NCI-H146 (cell line): ENCODE results near the gene PCAT6.
"Not testable (repeated sequence)": the region's sequence is repeated elsewhere in the genome, so short reads cannot be mapped to it uniquely, and the experiment has no call there.

Source experiments
- DNase-seq: peaks from one replicate; lab custom pipeline; 2025; lab: John Stamatoyannopoulos, UW

Gene PCAT6

GRCh38 chr1:202807451-202807925 is 3.3 kb upstream of the PCAT6 start:
- DNase-seq = peak; percentile 59

- peak; percentile 75 for DNase-seq
Measured at GRCh38 chr1:202807926-202808757, 2.6 kb upstream of the PCAT6 start, which contains the start of gene KDM5B. TSS of gene KDM5B (minus strand) at chr1:202808421. CDS start at chr1:202808305, 116 bp downstream.

GRCh38 chr1:202809597-202810159 is 1.1 kb upstream of the PCAT6 start:
- no peak for DNase-seq

GRCh38 chr1:202810193-202810614 is 550 bp upstream of the PCAT6 start:
- no peak for DNase-seq

- peak; percentile 44 for DNase-seq
Measured at GRCh38 chr1:202811296-202812175, 782 bp downstream of the PCAT6 start.

- DNase-seq = no peak
Measured at GRCh38 chr1:202812176-202813026, 1.6 kb downstream of the PCAT6 start.

GRCh38 chr1:202815120-202815519 is 4.4 kb downstream of the PCAT6 start:
- DNase-seq = no peak

- DNase-seq = no peak
Measured at GRCh38 chr1:202818819-202819218, 8.1 kb downstream of the PCAT6 start.

- DNase-seq = no peak
Measured at GRCh38 chr1:202821467-202821866, 10.7 kb downstream of the PCAT6 start.

- DNase-seq = no peak
Measured at GRCh38 chr1:202825748-202826147, 15.0 kb downstream of the PCAT6 start.

GRCh38 chr1:202829223-202829622 is 18.5 kb downstream of the PCAT6 start:
- DNase-seq = not testable (repeated sequence)

- no peak for DNase-seq
Measured at GRCh38 chr1:202831906-202832305, 21.2 kb downstream of the PCAT6 start.

- DNase-seq = no peak
Measured at GRCh38 chr1:202834771-202835547, 24.2 kb downstream of the PCAT6 start.

GRCh38 chr1:202835548-202836072 is 24.9 kb downstream of the PCAT6 start:
- DNase-seq = no peak

- no peak for DNase-seq
Measured at GRCh38 chr1:202836623-202837403, 26.1 kb downstream of the PCAT6 start.

- DNase-seq = no peak
Measured at GRCh38 chr1:202837746-202838262, 27.1 kb downstream of the PCAT6 start.

- no peak for DNase-seq
Measured at GRCh38 chr1:202843081-202843480, 32.3 kb downstream of the PCAT6 start.

GRCh38 chr1:202844259-202844658 is 33.5 kb downstream of the PCAT6 start:
- DNase-seq = no peak

- no peak for DNase-seq
Measured at GRCh38 chr1:202844935-202845334, 34.2 kb downstream of the PCAT6 start.
